Endothelial cell of umbilical vein (primary cell): Measurements from ENCODE around the gene TEX13A. TPM values are rescaled to one million over a fixed set of nuclear protein-coding genes. Genes with fewer than 3 reads are reported as not detected.

Experiments used
- BruUV-seq: library from RNA; stranded (reverse); fragments of 400-500 nt; replicated peaks from 2 replicates; lab custom pipeline; 2021; lab: Mats Ljungman, UMichigan
- CTCF ChIA-PET: fragments of 300-600, 350-600 bp; sonication (Branson Sonifier 250); formaldehyde crosslinking; loops from one replicate; lab custom pipeline; 2021; ENCODE audit warnings: antibody characterized with exemption, inconsistent platforms; lab: Charles Lee
- POLR2A ChIA-PET: fragments of 300-600, 350-600 bp; sonication (Branson Sonifier 250); formaldehyde crosslinking; loops from one replicate; lab custom pipeline; 2021; ENCODE audit warnings: antibody characterized with exemption, inconsistent platforms; lab: Charles Lee
- DNase-seq: peaks from one replicate; pipeline ENCODE4 v3.0.0-alpha.2; 2011; ENCODE audit warnings: low read depth, low spot score
- FAIRE-seq: peaks from 2 replicates; lab custom pipeline; 2011; peaks lifted over from hg19 to GRCh38; lab: Jason Lieb, UNC
- H2AFZ ChIP-seq: 2 replicates; pipeline ENCODE4 v1.6.0; 2012; ENCODE audit warnings: low read depth, low read length, control low read depth, inconsistent platforms
- H3K27ac ChIP-seq: 2 replicates; pipeline ENCODE4 v1.5.1; 2011; ENCODE audit warnings: low read depth, mild to moderate bottlenecking, control low read depth, low read length, moderate library complexity; ENCODE audit not compliant: insufficient read depth
- H3K27me3 ChIP-seq, 2 experiments: 2 replicates each; pipeline versions ENCODE4 v1.6.0 to v1.6.1; 2011; ENCODE audit warnings: low read length in 2 of 2, mixed read lengths in 1 of 2; ENCODE audit not compliant: control insufficient read depth in 2 of 2, insufficient read depth in 2 of 2
- H3K36me3 ChIP-seq, 2 experiments: 2 replicates in 1 of 2; 3 replicates in 1 of 2; pipeline ENCODE4 v1.5.1; 2011; ENCODE audit warnings: low read length in 2 of 2, mild to moderate bottlenecking in 1 of 2, moderate library complexity in 1 of 2; ENCODE audit not compliant: control insufficient read depth in 2 of 2, insufficient read depth in 2 of 2; ENCODE audit errors: extremely low read depth in 1 of 2
- H3K4me1 ChIP-seq: 3 replicates; pipeline ENCODE4 v1.5.1; 2011; ENCODE audit warnings: mild to moderate bottlenecking, low read length; ENCODE audit not compliant: control insufficient read depth, insufficient read depth; ENCODE audit errors: extremely low read depth
- H3K4me2 ChIP-seq: 2 replicates; pipeline ENCODE4 v1.6.1; 2011; ENCODE audit warnings: low read length, control low read depth, mixed read lengths; ENCODE audit not compliant: insufficient read depth
- H3K4me3 ChIP-seq, 3 experiments: fragments of 200-600 bp in 1 of 3; sonication (generic), shearing (Covaris generic) in 1 of 3; replicated peaks in 1 of 3; 2 replicates each; pipeline ENCODE4 v1.5.1; 2011 to 2016; ENCODE audit warnings: control low read depth in 3 of 3, low read length in 3 of 3, mild to moderate bottlenecking in 2 of 3, inconsistent platforms in 1 of 3, low read depth in 1 of 3, moderate library complexity in 1 of 3; ENCODE audit not compliant: insufficient read depth in 1 of 3
- H3K79me2 ChIP-seq: 2 replicates; pipeline ENCODE4 v1.6.0; 2012; ENCODE audit warnings: low read length, inconsistent platforms; ENCODE audit not compliant: control insufficient read depth, insufficient read depth
- H3K9ac ChIP-seq: replicated peaks from 2 replicates; pipeline ENCODE3; 2011; ENCODE audit warnings: low read length, control low read depth; ENCODE audit not compliant: insufficient read depth; ENCODE audit errors: extremely low read depth
- H3K9me1 ChIP-seq: replicated peaks from 3 replicates; pipeline ENCODE4 v1.6.0; 2011; ENCODE audit warnings: mild to moderate bottlenecking, low read length; ENCODE audit not compliant: control insufficient read depth, insufficient read depth; ENCODE audit errors: extremely low read depth
- H3K9me3 ChIP-seq: replicated peaks from 2 replicates; pipeline ENCODE4 v1.5.1; 2012; ENCODE audit warnings: low read length, inconsistent platforms; ENCODE audit not compliant: control insufficient read depth, insufficient read depth
- H4K20me1 ChIP-seq: replicated peaks from 2 replicates; pipeline ENCODE3; 2011; ENCODE audit warnings: mild to moderate bottlenecking, low read length; ENCODE audit not compliant: control insufficient read depth, insufficient read depth; ENCODE audit errors: extremely low read depth
- EZH2 ChIP-seq: IDR thresholded peaks from 2 replicates; pipeline ENCODE4 v1.6.1; 2012; ENCODE audit warnings: borderline replicate concordance, low read depth, mild to moderate bottlenecking, moderate library complexity, low read length, inconsistent platforms; ENCODE audit not compliant: severe bottlenecking
- FOS ChIP-seq: IDR thresholded peaks from 2 replicates; pipeline ENCODE4 v1.6.1; 2011; ENCODE audit warnings: mild to moderate bottlenecking, low read length, moderate library complexity, borderline replicate concordance; ENCODE audit not compliant: insufficient read depth
- GATA2 ChIP-seq: IDR thresholded peaks from 2 replicates; pipeline ENCODE4 v1.7.0; 2011; ENCODE audit warnings: low read depth, mild to moderate bottlenecking, moderate library complexity, mixed read lengths, low read length; ENCODE audit not compliant: insufficient read length, insufficient read depth
- JUN ChIP-seq: IDR thresholded peaks from 2 replicates; pipeline ENCODE4 v1.6.1; 2011; ENCODE audit warnings: borderline replicate concordance, low read depth; ENCODE audit not compliant: insufficient read length, insufficient read depth
- MYC ChIP-seq: IDR thresholded peaks from one replicate; pipeline ENCODE4 v1.6.1; 2011; ENCODE audit warnings: mild to moderate bottlenecking, low read depth, low read length
- POLR2A ChIP-seq: IDR thresholded peaks from 2 replicates; pipeline ENCODE4 v1.6.1; 2012; ENCODE audit warnings: low read depth, mild to moderate bottlenecking, control low read depth, low read length
- POLR2AphosphoS5 ChIP-seq: IDR thresholded peaks from 2 replicates; pipeline ENCODE4 v1.6.1; 2012; ENCODE audit warnings: low read depth, mild to moderate bottlenecking, control low read depth, low read length, moderate library complexity; ENCODE audit not compliant: insufficient read depth
- dilution Hi-C: fragments of 300-500 bp; cut with MboI; formaldehyde crosslinking; loops from one replicate; pipeline ENCODE4 v1.15.0; 2019; ENCODE audit warnings: low sequenced_read_pairs; ENCODE audit not compliant: extremely low pct_ligation_motif_present
- intact Hi-C: fragments of 100-400 bp; cut with micrococcal nuclease; formaldehyde crosslinking; loops from one replicate; pipeline ENCODE4 v1.10.0; 2022
- polyA plus RNA-seq, 4 experiments: library from polyadenylated mRNA; depleted of rRNA in 3 of 4; stranded (reverse) in 3 of 4; unstranded in 1 of 4; fragments of >200 nt; gene quantifications; 2 replicates each; pipeline versions ENCODE4 v1.2.1 to v1.2.3, GENCODE V29; 2011 to 2012; ENCODE audit warnings: missing spikeins in 1 of 4
- total RNA-seq: library from RNA; stranded (reverse); gene quantifications from 2 replicates; pipeline ENCODE4 v1.2.3, GENCODE V29; 2021
- TF ChIP-seq, protein P1 (sequence below), 2 donors: IDR thresholded peaks; 1 replicate in 1 of 2; 2 replicates in 1 of 2; pipeline ENCODE4 v1.5.1; 2011; ENCODE audit warnings: low read length in 2 of 2, mild to moderate bottlenecking in 2 of 2, moderate library complexity in 2 of 2, control low read depth in 1 of 2, inconsistent platforms in 1 of 2, low read depth in 1 of 2; ENCODE audit not compliant: insufficient read depth in 1 of 2; ENCODE audit errors: extremely low read depth in 1 of 2
- TF ChIP-seq, protein P2 (sequence below): IDR thresholded peaks from 2 replicates; pipeline ENCODE4 v1.6.1; 2011; ENCODE audit not compliant: insufficient read depth, insufficient read length

The TEX13A gene
- total and polyA plus RNA-seq, 2 donors (not counting 3 experiments of a cell fraction or from before 2014, with no cell fraction given), result not detected

DNA sequence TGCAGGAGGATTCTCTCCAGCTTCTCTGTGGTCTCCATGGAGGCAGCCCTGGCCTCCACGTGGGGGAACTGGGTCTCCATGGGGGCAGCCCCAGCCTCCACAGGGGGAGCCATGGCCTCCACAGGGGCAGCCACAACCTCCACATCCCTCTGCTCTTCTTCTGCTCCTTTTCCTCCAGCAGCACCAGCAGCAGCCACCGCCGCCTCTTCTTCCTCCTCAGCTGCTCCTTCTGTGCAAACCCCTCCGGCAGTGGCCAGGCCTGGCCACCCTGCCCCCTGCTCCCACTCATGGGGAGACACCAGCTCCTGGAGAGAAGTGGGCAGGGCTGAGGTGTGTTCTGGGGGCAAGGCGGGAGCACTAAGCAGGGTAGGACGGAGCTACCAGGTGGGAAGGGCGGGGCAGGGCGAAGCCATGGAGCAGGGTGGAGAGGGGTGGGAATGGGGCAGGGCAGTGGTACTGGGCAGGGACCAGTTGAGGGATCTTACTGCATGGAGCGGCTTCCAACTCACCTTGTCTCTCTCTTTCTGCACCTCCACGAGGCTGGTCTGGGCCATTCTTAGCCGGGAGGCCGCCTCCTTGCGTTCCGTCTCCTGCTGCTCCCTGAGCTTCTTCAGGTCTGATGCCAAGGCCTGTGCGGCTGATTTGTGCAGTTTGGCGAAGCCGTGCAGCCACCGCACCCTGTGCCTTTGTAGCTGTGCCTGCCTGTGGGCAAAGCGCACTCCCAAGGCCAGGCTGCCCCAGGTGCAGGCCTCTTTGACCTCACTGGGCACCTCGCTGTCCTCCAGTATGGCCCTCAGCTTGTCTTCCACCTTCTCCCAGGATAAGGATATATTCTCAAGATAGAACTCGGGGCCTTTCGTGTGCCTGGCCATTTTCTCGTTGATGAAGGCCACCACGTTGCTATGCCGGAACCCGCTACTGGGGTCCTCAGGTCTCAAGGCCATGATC is 766 bp downstream of the TEX13A start:
- Histone ChIP-seq H3K4me2 (no peak overlapping the region), H3K36me3 (no peaks in the 10 kb centered on the region), H3K79me2 (no peaks in the 10 kb centered on the region), H3K9me3 (no peaks in the 10 kb centered on the region), H3K4me3 (no peak overlapping the region), H3K9ac (no peak overlapping the region), H3K4me1 (no peaks in the 10 kb centered on the region), H2AFZ (no peak overlapping the region), H3K27me3 (no peaks in the 10 kb centered on the region), H3K27ac (no peak overlapping the region), H4K20me1 (no peaks in the 10 kb centered on the region), H3K9me1 (no peaks in the 10 kb centered on the region)
- no peak for DNase-seq
- TF ChIP-seq JUN, result no peak
- ChIA-PET CTCF (no interaction called here), POLR2A (no interaction called here)
- intact Hi-C loops, result no loop called here
- FAIRE-seq, result no peak
- dilution Hi-C loops, result no loop called here
- no TSS peak for BruUV-seq

- no TSS peak for BruUV-seq
- TF ChIP-seq POLR2A (no peak), GATA2 (no peak), EZH2 (no peak), MYC (no peak), FOS (no peak), POLR2AphosphoS5 (no peak), JUN (no peak)
- TF ChIP-seq, protein P1, sequence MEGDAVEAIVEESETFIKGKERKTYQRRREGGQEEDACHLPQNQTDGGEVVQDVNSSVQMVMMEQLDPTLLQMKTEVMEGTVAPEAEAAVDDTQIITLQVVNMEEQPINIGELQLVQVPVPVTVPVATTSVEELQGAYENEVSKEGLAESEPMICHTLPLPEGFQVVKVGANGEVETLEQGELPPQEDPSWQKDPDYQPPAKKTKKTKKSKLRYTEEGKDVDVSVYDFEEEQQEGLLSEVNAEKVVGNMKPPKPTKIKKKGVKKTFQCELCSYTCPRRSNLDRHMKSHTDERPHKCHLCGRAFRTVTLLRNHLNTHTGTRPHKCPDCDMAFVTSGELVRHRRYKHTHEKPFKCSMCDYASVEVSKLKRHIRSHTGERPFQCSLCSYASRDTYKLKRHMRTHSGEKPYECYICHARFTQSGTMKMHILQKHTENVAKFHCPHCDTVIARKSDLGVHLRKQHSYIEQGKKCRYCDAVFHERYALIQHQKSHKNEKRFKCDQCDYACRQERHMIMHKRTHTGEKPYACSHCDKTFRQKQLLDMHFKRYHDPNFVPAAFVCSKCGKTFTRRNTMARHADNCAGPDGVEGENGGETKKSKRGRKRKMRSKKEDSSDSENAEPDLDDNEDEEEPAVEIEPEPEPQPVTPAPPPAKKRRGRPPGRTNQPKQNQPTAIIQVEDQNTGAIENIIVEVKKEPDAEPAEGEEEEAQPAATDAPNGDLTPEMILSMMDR (IDR thresholded peaks at IDR 0.05; ENCODE audit: extremely low read depth in 1 of 2, insufficient read depth in 1 of 2, low read depth in 1 of 2, low read length in 2 of 2), result no peak
- TF ChIP-seq, protein P2, sequence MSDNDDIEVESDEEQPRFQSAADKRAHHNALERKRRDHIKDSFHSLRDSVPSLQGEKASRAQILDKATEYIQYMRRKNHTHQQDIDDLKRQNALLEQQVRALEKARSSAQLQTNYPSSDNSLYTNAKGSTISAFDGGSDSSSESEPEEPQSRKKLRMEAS, result no peak
- Histone ChIP-seq H3K27me3 (no peaks in the 10 kb centered on the region), H3K36me3 (no peaks in the 10 kb centered on the region), H3K4me3 (no peak overlapping the region), H3K9me3 (no peaks in the 10 kb centered on the region), H3K9me1 (no peaks in the 10 kb centered on the region), H2AFZ (no peak overlapping the region), H3K4me1 (no peaks in the 10 kb centered on the region), H3K4me2 (no peak overlapping the region), H3K27ac (no peak overlapping the region), H3K9ac (no peak overlapping the region), H3K79me2 (no peaks in the 10 kb centered on the region), H4K20me1 (no peaks in the 10 kb centered on the region)
- dilution Hi-C loops, result no loop called here
- POLR2A ChIA-PET, result no interaction called here
- DNase-seq (no peak), FAIRE-seq (no peak)
- CTCF ChIA-PET, result interaction anchor here (0.6 kb wide), 1 partner anchor 9 kb away, joined by 3 read pairs; no protein-coding TSS in a partner anchor
- intact Hi-C loops, result no loop called here
Measured at GRCh38 chrX:105211066-105211575, 9.4 kb downstream of the TEX13A start.
